SW480 (cell line): ENCODE measurements around the gene LAMA1.
"Not testable (repeated sequence)": the region's sequence is repeated elsewhere in the genome, so short reads cannot be mapped to it uniquely, and the experiment has no call there.

Experiments used
- DNase-seq: peaks from one replicate; pipeline ENCODE4 v3.0.0-alpha.2; 2016; ENCODE audit warnings: low spot score

The LAMA1 gene

GRCh38 chr18:6947338-6948030, 170.1 kb downstream of the LAMA1 start:
- no peak for DNase-seq

DNA sequence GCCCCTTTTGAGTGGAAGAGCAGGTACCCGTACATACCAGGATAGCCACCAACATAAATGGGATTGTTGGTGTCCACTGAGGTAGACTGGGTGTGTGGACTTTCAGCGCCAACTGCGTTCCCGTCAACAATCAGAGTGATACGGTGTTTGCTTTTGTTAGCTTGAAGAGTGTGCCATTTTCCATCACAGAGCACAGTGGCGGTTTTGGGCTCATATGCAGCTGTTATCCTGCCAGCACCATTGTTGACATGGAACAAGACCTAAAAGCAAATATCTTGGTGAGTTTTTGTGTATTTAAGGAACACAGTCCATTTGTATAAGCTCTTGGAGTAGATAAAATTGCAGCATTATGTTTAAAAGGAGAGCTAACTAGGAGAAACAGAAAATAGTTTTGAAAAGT, 174.5 kb downstream of the LAMA1 start:
- no peak for DNase-seq

DNA sequence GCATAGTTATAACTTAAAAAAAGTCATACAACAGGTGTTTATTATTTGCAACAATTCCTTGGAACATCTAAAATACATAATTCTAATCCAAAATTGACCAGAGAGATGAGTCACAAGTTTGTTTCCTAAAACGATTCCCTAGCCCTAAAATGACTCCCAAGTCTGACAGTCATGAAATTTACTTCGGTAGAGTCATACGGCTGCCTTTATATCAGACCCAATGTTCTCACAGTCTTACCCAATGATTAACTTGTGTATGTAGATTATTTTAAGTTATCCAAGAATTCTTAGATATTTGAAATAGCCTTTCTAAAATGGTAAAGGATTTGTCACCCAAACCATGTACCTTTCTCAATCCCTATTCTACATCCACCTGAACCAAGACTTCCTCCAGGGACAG, 174.9 kb downstream of the LAMA1 start:
- DNase-seq: no peak

GRCh38 chr18:6941996-6942395, 175.6 kb downstream of the LAMA1 start:
- no peak for DNase-seq

- DNase-seq: no peak
Measured at GRCh38 chr18:6940451-6940850, 177.1 kb downstream of the LAMA1 start.

GRCh38 chr18:6939972-6940371, 177.6 kb downstream of the LAMA1 start:
- no peak for DNase-seq

GRCh38 chr18:6938403-6938802, 179.2 kb downstream of the LAMA1 start:
- not testable (repeated sequence) for DNase-seq

GRCh38 chr18:6938003-6938402, 179.6 kb downstream of the LAMA1 start:
- no peak for DNase-seq

DNA sequence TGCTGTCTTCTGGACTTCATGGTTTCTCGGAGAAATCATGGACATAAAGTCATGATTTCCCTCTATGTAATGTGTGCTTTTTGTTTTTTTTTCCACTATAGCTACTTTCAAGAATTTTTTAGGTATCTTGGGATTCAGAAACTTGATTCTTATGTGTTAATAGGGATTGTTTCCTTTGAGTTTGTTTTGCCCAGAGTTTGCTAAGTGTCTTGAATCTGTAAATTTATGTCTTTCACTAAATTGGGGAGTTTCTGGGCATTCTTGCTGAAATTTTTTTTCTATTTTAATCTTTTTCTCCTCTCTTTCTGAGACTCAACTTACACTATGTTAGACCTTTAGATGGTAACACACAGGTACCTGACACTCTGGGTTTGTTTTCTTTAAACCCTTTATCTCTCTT, 182.7 kb downstream of the LAMA1 start:
- no peak for DNase-seq

- DNase-seq: peak; percentile 92
Measured at GRCh38 chr18:6929370-6930102, 188.1 kb downstream of the LAMA1 start.

DNA sequence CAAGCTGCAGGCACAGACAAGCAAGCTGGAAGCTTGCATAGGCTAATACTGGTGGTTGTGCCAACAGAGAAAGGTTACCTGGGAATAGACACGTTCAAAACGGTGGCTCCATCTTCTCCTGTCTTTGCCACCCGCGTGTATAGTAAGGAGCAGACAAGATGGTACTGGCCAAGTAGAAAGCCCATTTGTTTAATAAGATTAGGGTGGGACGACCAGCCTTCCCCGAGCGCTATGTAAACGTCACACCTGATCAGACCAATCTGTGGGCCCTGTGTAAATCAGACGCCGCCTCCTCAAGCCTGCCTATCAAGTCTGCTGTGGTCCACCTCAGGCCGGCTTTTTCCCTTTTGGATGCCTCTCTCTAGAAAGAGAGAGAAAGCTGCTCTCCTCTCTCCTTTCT, 189.2 kb downstream of the LAMA1 start:
- DNase-seq: no peak

DNA sequence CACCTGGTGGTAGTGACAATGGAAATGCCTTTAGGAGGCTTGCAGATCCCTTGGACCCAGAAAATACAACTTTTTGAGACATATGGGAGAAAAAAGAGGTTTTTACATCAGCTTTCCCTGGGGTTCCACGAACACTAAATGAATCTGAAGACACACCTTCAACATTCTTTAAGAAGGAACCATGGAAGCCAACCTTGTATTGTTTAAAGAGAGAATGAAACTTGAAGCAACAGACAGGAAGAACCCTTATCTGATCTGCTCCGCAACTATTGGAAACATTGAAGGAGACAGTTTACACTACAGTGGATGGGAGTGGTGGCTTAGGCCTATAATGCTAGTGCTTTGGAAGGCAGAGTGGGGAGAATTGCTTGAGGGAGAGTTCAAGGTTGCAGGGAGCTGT, 190.4 kb downstream of the LAMA1 start:
- DNase-seq: no peak

DNA sequence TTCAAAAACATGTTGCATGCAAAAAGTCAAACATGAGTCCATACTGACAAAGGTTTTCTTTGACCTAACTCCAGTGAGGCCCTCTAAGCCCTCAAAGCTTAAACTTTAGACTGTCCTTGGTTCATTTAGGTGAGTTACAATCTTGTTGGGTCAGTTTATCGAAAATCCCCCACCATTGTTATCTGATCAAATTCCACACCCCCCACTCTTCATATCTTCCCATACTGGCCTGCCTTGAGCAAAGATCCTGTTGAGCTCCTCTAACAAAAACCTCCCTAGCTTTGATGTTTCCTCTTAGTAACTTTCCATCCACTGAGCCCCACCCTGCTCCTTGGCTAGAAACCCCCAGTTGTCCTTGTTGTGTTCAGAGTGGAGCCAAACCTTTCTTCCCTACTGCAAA, 194.4 kb downstream of the LAMA1 start:
- no peak for DNase-seq

DNA sequence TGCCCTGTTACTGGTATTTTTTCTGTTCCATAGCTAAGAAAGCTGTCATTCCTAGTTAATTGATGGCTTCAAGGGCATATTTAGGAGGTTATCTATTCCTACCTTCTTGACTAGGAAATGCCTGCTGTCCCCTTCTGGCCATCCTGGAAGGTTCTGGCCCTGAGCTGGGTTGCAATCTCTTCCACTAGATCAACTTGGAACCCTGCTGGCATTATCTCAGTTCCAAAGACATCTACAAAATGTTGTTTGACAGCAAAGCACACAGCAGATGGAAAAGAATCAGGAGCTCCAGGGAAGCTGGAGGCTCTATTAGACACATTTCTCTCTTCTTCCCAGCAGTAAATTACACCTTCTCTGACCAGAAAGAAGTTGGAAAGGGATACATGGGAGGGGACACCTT, 196.0 kb downstream of the LAMA1 start:
- no peak for DNase-seq

DNA sequence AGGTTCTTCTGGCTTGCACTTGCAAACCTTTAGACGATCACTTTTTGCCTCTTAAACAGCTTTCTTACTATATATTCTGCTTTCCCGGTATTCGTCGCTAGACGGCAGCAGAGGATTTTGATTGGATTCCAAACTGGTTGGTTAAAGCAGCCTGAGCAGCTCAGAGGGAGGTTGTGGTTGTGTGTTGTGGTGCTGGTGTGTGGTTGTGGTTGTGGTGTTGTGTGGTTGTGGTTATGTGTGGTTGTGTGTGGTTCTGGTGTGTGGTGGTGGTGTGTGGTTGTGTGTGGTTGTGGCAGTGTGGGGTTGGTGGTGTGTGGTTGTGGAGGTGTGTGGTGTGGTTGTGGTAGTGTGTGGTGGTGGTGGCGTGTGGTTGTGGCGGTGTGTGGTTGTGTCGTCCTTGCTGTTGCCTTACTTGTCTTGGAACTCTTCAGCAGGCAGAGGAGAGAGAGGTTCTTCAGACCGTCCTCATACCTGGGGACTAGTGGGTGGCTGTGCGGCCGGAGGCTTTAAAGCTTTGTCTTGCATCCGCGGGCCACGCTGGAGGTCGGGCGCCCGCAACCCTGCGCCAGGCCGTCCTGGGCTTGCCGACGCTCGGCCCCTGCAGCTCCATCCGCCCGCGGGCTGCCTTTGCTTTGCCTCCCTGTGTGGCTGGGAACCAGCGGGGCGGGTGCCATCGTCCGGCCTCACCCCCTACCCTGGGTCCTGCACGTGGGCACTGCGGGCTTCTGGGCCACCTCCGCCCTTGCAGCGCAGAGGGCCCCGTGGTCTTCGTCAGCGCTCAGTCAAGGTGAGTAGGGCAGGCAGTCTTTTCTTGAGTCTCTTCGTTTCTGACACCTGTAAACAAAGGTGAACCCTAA, 197.3 kb downstream of the LAMA1 start:
- peak; percentile 72 for DNase-seq

- DNase-seq: no peak
Measured at GRCh38 chr18:6917072-6917471, 200.5 kb downstream of the LAMA1 start.

GRCh38 chr18:6901286-6901926, 216.2 kb downstream of the LAMA1 start:
- DNase-seq: no peak

- no peak for DNase-seq
Measured at GRCh38 chr18:6891788-6892187, 225.8 kb downstream of the LAMA1 start.
